ENCODE data around the gene ARHGEF16. TPM values are rescaled to one million over a fixed set of nuclear protein-coding genes. Genes with fewer than 3 reads are reported as not detected.

The ARHGEF16 gene
- total and polyA plus RNA-seq, 10 donors, result 0.23 to 1.6 (median 0.84) TPM

GRCh38 chr1:3511856-3512255 lies 57.4 kb downstream of the ARHGEF16 start:
- intact Hi-C loops (cut with DNase I; ENCODE audit: low total_unique reads), result no loop called here
- no peak overlapping the region for H3K4me3 ChIP-seq
- TF ChIP-seq POLR2AphosphoS5 (IDR thresholded peaks at IDR 0.05) (no peak), POLR2A (IDR thresholded peaks at IDR 0.05) (no peak), CTCF (IDR thresholded peaks at IDR 0.05 in 8 of 11, conservative IDR thresholded peaks at IDR 0.05 in 3 of 11) (no peak)
- DNase-seq, result no peak
- 91 to 97% (median 94%) methylated on average over 6 to 15 of the region's 15 CpGs for WGBS, 5 donors
- peaks cover 0 to 47% (median 2%) of the 10 kb centered on the region in 6 donors for H3K36me3 ChIP-seq
- H3K9me3 ChIP-seq, result no peaks in the 10 kb centered on the region
- H3K27ac ChIP-seq, result no peak overlapping the region
- H3K4me1 ChIP-seq, result no peaks in the 10 kb centered on the region
- H3K27me3 ChIP-seq (replicated peaks in 1 of 7), result no peaks in the 10 kb centered on the region

- peaks cover 0 to 23% (median 0%) of the 10 kb centered on the region in 6 donors for H3K36me3 ChIP-seq
- DNase-seq, result no peak
- TF ChIP-seq CTCF (IDR thresholded peaks at IDR 0.05 in 8 of 11, conservative IDR thresholded peaks at IDR 0.05 in 3 of 11) (no peak), POLR2AphosphoS5 (IDR thresholded peaks at IDR 0.05) (no peak), POLR2A (IDR thresholded peaks at IDR 0.05) (no peak)
- WGBS, 5 donors, result 89 to 95% (median 93%) methylated on average over 6 to 17 of the region's 17 CpGs; no CpG with 5 or more reads in 1 of the 5 donors
- intact Hi-C loops (cut with DNase I; ENCODE audit: low total_unique reads), result no loop called here
- no peaks in the 10 kb centered on the region for H3K27me3 ChIP-seq (replicated peaks in 1 of 7)
- no peak overlapping the region for H3K27ac ChIP-seq
- H3K9me3 ChIP-seq, result peaks cover 0 to 5% (median 0%) of the 10 kb centered on the region in 8 donors
- no peak overlapping the region for H3K4me3 ChIP-seq
- H3K4me1 ChIP-seq, result no peaks in the 10 kb centered on the region
Measured at GRCh38 chr1:3514404-3514803, 59.9 kb downstream of the ARHGEF16 start.

GRCh38 chr1:3515272-3515671 lies 60.8 kb downstream of the ARHGEF16 start:
- H3K36me3 ChIP-seq, result peaks cover 0 to 28% (median 0%) of the 10 kb centered on the region in 6 donors
- no peaks in the 10 kb centered on the region for H3K4me1 ChIP-seq
- H3K9me3 ChIP-seq, result peaks cover 0 to 5% (median 0%) of the 10 kb centered on the region in 8 donors
- no peaks in the 10 kb centered on the region for H3K27me3 ChIP-seq (replicated peaks in 1 of 7)
- no peak overlapping the region for H3K27ac ChIP-seq
- intact Hi-C loops (cut with DNase I; ENCODE audit: low total_unique reads), result no loop called here
- H3K4me3 ChIP-seq, result no peak overlapping the region
- TF ChIP-seq POLR2A (IDR thresholded peaks at IDR 0.05), result no peak
- TF ChIP-seq POLR2AphosphoS5 (IDR thresholded peaks at IDR 0.05), result no peak
- TF ChIP-seq CTCF (IDR thresholded peaks at IDR 0.05 in 8 of 11, conservative IDR thresholded peaks at IDR 0.05 in 3 of 11), result no peak
- DNase-seq, result no peak
- 89 to 92% (median 91%) methylated on average over 3 to 12 of the region's 12 CpGs for WGBS, 5 donors

GRCh38 chr1:3515774-3516480 lies 61.5 kb downstream of the ARHGEF16 start:
- intact Hi-C loops (cut with DNase I; ENCODE audit: low total_unique reads), result no loop called here
- H3K27me3 ChIP-seq (replicated peaks in 1 of 7), result no peaks in the 10 kb centered on the region
- WGBS, 5 donors, result 50 to 66% (median 58%) methylated on average over 13 to 19 of the region's 19 CpGs
- H3K9me3 ChIP-seq, result peaks cover 0 to 5% (median 0%) of the 10 kb centered on the region in 8 donors
- H3K27ac ChIP-seq, result no peak overlapping the region
- peaks cover 0 to 33% (median 0%) of the 10 kb centered on the region in 6 donors for H3K36me3 ChIP-seq
- no peak for TF ChIP-seq CTCF (IDR thresholded peaks at IDR 0.05 in 8 of 11, conservative IDR thresholded peaks at IDR 0.05 in 3 of 11)
- TF ChIP-seq POLR2A (IDR thresholded peaks at IDR 0.05), result no peak
- TF ChIP-seq POLR2AphosphoS5 (IDR thresholded peaks at IDR 0.05), result no peak
- no peak overlapping the region for H3K4me3 ChIP-seq
- no peak for DNase-seq
- no peaks in the 10 kb centered on the region for H3K4me1 ChIP-seq

Data from spleen (tissue), 11 donors.